ENCODE data around the gene C6orf136. TPM values are rescaled to one million over a fixed set of nuclear protein-coding genes. Genes with fewer than 3 reads are reported as not detected.
A peak's percentile ranks its signal among the peaks of the same experiment; 100 is the strongest.

C6orf136 gene
- total and polyA plus RNA-seq, 9 of the 15 experiments (the other 6 are each of a cell fraction or from before 2014, with no cell fraction given) = 14.1 to 63.1 (median 18.4) TPM

DNA sequence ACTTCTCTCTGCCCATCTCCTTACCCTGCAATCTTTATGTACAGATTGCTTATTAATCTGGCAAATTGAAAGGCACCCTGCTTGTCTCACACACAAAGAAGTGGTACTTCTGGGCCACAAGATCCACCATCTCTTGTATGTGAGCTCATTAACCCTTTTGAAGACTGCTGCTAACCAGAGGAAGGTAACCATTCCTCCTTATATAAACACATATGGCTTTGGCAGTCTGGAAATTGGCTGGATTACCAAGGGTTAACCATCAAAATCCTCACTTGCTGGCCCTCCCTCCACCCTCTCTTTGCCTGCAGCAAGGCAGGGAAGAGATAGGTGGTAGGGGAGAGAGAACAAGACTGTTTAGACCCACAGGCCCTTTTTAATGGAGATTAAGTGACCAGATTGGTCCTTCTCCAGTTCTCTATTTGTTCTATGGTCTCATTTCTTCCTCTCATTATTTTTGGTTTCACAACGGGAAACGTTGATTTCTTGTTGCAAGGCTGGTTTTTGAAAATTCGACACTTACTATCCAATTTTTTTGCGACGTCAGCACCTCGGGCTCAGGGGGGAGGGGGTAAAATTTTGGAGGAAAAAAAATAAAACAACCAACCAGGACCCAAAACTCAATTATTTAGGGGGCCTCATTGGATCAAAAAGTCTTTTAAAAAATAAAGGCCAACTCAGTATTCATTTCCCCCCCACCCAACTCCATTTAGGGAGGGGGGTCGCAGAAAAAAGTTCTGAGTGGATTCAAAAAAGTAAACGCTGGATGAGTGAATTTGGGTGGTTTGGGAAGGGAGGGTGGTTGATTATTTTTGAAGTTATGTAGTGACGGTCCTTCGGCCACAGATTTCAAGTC lies 30.7 kb upstream of the C6orf136 start (continued):
- TF ChIP-seq, protein P1, sequence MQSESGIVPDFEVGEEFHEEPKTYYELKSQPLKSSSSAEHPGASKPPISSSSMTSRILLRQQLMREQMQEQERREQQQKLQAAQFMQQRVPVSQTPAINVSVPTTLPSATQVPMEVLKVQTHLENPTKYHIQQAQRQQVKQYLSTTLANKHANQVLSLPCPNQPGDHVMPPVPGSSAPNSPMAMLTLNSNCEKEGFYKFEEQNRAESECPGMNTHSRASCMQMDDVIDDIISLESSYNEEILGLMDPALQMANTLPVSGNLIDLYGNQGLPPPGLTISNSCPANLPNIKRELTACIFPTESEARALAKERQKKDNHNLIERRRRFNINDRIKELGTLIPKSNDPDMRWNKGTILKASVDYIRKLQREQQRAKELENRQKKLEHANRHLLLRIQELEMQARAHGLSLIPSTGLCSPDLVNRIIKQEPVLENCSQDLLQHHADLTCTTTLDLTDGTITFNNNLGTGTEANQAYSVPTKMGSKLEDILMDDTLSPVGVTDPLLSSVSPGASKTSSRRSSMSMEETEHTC (IDR thresholded peaks at IDR 0.05) = no peak
- TF ChIP-seq, protein P2, sequence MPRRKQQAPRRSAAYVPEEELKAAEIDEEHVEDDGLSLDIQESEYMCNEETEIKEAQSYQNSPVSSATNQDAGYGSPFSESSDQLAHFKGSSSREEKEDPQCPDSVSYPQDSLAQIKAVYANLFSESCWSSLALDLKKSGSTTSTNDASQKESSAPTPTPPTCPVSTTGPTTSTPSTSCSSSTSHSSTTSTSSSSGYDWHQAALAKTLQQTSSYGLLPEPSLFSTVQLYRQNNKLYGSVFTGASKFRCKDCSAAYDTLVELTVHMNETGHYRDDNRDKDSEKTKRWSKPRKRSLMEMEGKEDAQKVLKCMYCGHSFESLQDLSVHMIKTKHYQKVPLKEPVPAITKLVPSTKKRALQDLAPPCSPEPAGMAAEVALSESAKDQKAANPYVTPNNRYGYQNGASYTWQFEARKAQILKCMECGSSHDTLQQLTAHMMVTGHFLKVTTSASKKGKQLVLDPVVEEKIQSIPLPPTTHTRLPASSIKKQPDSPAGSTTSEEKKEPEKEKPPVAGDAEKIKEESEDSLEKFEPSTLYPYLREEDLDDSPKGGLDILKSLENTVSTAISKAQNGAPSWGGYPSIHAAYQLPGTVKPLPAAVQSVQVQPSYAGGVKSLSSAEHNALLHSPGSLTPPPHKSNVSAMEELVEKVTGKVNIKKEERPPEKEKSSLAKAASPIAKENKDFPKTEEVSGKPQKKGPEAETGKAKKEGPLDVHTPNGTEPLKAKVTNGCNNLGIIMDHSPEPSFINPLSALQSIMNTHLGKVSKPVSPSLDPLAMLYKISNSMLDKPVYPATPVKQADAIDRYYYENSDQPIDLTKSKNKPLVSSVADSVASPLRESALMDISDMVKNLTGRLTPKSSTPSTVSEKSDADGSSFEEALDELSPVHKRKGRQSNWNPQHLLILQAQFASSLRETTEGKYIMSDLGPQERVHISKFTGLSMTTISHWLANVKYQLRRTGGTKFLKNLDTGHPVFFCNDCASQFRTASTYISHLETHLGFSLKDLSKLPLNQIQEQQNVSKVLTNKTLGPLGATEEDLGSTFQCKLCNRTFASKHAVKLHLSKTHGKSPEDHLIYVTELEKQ (CRISPR knock-in tag; IDR thresholded peaks at IDR 0.05) = no peak
- TF ChIP-seq PTRF (tag; IDR thresholded peaks at IDR 0.05) = no peak
- peak; percentile 5; the same call in 1 of the 2 replicates for TF ChIP-seq ZKSCAN1 (IDR thresholded peaks at IDR 0.05; ENCODE audit: low read depth, low read length)
- TF ChIP-seq MBD2 (IDR thresholded peaks at IDR 0.05; ENCODE audit: borderline replicate concordance, low read depth) = no peak
- no peak; the same call in 1 of the 2 replicates for TF ChIP-seq ZNF274 (IDR thresholded peaks at IDR 0.05; ENCODE audit: borderline replicate concordance, low read depth, low read length)
- TF ChIP-seq ETS2 (tag; IDR thresholded peaks at IDR 0.05; ENCODE audit: borderline replicate concordance, poor library complexity, severe bottlenecking) = no peak
- TF ChIP-seq RBBP5 (IDR thresholded peaks at IDR 0.05; ENCODE audit: borderline replicate concordance, insufficient read depth, low read length, poor library complexity, severe bottlenecking) = no peak
- TF ChIP-seq CBFA2T3 (IDR thresholded peaks at IDR 0.05) = no peak
- no peak for TF ChIP-seq ZNF695 (CRISPR knock-in tag; IDR thresholded peaks at IDR 0.05)
- no peak for TF ChIP-seq SREBF1 (IDR thresholded peaks at IDR 0.05; ENCODE audit: borderline replicate concordance, low read depth, low read length)
- peak; percentile 37; the same call in 1 of the 2 replicates for TF ChIP-seq BACH1 (tag; IDR thresholded peaks at IDR 0.05)
- TF ChIP-seq HMG20B (CRISPR knock-in tag; IDR thresholded peaks at IDR 0.05) = no peak
- peak; percentile 85; the same call in 1 of the 2 replicates for TF ChIP-seq LCOR (CRISPR knock-in tag; IDR thresholded peaks at IDR 0.05)
- TF ChIP-seq TRIM28 (IDR thresholded peaks at IDR 0.05) = no peak
- TF ChIP-seq SAFB (IDR thresholded peaks at IDR 0.05; ENCODE audit: borderline replicate concordance, low read depth, low read length) = no peak
- peak; percentile 7 to 19 for TF ChIP-seq AFF1 (IDR thresholded peaks at IDR 0.05; ENCODE audit: low read depth in 1 of 2, partially characterized antibody in 2 of 2)
- TF ChIP-seq RBFOX2 (IDR thresholded peaks at IDR 0.05; ENCODE audit: low read depth, low read length) = no peak
- TF ChIP-seq RCOR1 (IDR thresholded peaks at IDR 0.05; ENCODE audit: borderline replicate concordance in 1 of 2, low read depth in 2 of 2, low read length in 2 of 2) = no peak

All from K562 (cell line).